ENCODE measurements around the gene MAZ. TPM values are rescaled to one million over a fixed set of nuclear protein-coding genes. Genes with fewer than 3 reads are reported as not detected.

Gene MAZ
- 144 and 189 TPM in 2 replicates for total RNA-seq

DNA sequence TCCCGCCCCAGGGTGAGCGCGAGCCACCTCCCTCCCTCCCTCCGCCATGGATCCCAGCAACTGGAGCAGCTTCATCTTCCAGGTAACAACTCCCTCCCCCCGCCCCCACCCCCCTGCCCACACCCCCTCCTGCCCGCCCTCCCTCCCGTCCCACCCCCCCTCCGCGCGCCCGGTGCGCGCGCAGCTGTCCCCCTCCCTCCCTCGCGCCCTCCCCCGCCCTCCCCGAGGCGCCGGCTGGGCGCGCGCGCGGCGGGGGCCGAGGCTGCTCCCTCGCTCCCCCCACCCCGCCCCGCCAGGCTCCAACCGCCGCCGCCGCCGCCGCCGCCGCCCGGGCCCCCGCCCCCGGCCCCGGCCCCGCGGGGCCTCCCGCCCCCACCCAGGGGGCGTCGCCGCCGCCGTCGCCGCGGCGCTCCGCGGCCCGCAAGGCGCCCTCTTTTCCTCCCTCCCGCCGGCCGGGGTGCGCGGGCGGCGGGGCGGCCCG, at the start of gene MAZ:
Gene MAZ, plus strand, starts transcription at position 431 of the 481 bp plus-strand sequence. CDS start 173 bp downstream, outside the sequence.

DNA sequence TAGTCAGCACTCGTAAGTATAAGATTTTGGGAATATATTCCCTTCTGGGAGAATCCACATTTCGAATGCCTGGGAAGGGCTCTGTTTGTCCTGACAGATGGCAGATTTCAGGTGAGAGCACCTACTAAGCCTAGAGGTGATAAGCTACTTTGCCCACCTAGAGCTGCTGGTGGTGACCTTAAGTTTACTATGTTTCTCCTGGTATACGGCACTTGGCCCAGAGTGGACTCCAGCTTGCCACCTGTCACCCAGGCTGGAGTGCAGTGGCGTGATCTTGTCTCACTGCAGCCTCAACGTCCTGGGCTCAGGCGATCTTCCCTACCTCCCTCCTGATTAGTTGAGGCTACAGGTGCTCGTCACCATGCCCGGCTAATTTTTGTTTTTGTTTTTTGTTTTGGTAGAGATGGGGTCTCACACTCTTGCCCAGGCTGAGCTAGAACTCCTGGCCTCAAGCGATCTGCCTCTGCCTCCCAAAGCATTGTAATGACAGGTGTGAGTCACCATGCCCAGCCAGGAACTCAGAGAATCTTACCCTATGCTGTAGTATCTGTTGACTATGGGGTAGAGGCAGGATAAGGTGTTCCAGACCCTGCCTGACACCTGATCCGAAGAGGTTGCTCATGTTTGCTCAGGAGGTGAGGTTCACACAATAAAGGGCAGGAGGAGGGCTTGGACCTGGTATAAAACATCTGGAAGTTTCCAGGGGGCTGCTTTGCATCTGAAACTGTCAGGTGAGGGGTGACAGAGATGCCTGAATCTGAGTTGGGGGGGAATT, 28.6 kb upstream of the MAZ start, which contains the start of gene ZG16:
Gene ZG16, plus strand, starts transcription at position 681 of the 775 bp plus-strand sequence. CDS start 1,011 bp downstream, outside the sequence.

DNA sequence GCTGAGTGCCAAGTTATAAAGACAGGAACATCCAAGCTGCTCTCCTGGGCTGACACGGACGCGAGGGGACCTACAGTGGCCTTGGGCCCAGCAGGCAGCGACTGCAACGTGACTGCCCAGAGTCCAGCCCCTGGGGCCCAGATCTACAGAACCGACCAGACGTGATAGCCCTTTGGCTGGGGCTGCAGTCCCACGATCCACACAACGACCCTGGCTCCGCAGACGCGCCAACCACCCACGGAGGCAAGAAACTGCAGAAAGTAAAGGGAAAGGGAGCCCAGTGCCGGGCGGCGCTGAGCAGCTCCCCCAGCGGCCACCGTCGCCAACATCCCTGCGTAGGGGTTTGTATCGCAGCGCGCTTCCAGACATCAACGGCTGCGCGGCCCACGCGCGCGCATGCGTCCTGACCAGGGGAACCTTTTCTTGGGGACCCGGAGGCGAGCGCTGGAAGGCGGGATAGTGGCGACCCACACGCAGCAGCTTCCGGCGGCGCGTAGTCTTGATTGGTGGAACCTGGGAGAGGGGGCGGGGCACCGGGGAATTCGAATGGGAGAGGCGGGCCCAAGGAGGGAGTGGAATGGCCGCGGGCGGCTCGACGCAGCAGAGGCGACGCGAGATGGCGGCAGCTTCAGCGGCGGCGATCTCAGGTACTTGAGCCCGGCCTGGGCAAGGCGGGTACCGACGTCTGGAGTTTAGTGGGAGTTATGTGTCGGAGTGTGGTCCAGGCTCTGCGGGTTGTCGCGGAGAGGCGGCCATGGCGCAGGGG, 16.0 kb upstream of the MAZ start, which contains the start of gene KIF22:
Gene KIF22, plus strand, starts transcription at position 569 of the 766 bp plus-strand sequence. Its CDS starts 9 bp downstream, at position 578.

DNA sequence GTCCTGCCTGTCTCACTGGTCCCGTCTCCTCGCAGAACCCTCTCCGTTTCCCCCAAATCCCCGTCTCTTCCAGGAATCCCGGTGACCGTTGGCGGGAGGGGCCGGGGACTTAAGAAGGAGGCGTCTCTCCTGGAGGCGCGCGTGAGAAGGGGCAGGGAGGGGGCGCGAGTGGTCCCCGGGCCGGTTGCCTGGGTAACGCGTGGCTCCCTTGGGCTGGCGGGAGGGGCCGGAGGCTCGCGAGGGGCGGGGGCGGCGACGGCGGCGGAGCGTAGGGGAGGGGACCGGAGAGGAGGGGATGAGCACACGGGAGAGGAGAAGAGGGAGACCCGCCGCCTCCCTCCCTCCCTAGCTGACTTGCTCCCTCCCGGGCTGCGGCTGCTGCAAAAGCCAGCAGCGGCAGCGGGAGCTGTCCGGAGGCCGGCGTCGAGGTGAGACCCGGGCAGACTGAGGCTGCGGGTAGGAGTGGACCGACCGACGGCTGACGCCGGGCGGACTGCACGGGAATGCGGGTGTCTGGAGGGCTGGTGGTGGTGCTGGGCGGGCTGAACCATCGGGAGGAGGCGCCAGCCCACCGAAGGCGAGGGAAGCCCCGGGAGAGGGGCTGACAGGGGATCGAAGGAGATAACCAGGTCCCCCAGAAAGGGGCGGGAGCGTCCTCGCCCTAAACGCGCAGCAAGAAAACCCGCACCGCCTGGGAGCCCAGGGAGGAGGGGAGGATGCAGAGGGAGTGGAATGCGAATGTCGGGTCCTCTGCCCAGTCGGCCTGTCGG, 5.8 kb downstream of the MAZ start, which contains the start of gene PRRT2:
Gene PRRT2, plus strand, starts transcription at position 298 of the 770 bp plus-strand sequence. CDS start 862 bp downstream, outside the sequence.

DNA sequence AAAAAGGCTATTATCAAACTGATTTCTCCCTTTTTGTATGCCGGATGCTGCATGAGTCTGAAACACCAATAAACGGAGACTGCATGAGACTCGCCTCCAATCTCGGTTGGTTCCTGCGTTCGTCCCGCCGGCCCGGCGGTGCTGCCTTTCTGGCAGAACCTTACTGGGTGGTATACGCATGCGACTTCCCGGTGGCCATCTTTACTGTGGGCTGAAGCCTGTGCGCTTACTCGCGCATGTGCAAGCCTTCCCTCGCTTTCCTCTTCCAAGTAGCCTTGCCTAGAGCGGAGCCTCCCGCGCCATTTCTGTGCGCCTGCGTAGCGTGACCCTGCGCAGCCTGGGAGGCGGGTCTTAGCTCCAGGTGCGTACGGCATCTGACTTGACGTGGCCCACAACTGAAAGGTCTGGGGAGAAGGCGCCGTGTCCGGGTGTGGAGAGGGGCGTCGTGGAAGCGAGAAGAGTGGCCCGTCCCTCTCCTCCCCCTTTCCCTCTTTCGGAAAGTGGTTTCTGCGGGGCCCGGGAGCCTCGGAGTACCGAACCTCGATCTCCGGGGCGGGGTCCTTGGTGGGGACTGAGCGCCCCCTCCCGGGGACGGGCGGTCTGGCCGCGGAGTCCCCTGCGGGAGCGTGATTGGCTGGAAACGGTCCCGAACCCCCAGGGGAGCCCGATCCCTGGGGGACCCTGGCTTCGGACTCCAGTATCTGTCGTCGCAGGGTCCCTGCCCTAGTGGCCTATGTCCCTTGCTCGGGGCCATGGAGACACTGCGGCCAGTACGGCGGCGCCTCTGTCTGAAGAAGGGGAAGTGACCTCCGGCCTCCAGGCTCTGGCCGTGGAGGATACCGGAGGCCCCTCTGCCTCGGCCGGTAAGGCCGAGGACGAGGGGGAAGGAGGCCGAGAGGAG, 9.7 kb downstream of the MAZ start, which contains the start of gene PAGR1:
Gene PAGR1, plus strand, starts transcription at position 360 of the 901 bp plus-strand sequence. Its CDS starts 374 bp downstream, at position 734.

DNA sequence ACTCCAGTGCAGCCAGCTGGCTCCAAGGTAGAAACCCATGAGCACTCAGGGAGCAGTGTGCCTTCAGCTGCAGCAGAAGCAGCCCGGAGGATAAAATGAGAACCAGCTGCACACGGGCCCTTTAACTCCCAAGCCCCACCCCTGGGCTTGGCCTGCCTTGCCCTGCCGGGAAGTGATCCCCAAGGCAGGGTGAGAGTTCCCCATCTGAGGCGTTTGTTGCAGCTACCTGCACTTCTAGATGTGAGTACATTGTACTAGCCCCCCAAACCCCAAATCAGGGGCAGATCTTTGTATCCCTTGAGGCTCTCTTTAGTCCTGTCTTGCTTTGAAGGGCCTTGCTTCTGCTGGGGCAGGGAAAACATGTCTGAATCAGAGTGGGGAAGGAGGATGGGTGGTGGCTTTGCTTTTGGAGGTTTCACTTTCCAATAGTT, 14.0 kb downstream of the MAZ start, which contains the start of gene MVP:
Gene MVP, plus strand, starts transcription at position 192 of the 431 bp plus-strand sequence. CDS start 10,088 bp downstream, outside the sequence.

Other genes with a start within 250 kb of the MAZ start
- not detected in 2 replicates for gene SPN, start 143.3 kb upstream of the MAZ start, total RNA-seq
- gene QPRT, start 127.3 kb upstream of the MAZ start, total RNA-seq, result 109 and 175 TPM in 2 replicates
- not detected in 2 replicates for gene C16orf54, start 60.5 kb upstream of the MAZ start, total RNA-seq
- gene ZG16, start 28.3 kb upstream of the MAZ start, total RNA-seq, result not detected in 2 replicates
- 36.6 and 60.4 TPM in 2 replicates for gene KIF22, start 15.8 kb upstream of the MAZ start, total RNA-seq
- 2.5 and 26.6 TPM in 2 replicates for gene PRRT2, start 5.7 kb downstream of the MAZ start, total RNA-seq
- gene PAGR1, start 9.6 kb downstream of the MAZ start, total RNA-seq, result 38.3 and 49.5 TPM in 2 replicates
- gene MVP, start 13.9 kb downstream of the MAZ start, total RNA-seq, result 290 and 371 TPM in 2 replicates
- 89.0 and 173 TPM in 2 replicates for gene CDIPT, start 56.7 kb downstream of the MAZ start, total RNA-seq
- 18.2 and 39.8 TPM in 2 replicates for gene SEZ6L2, start 93.0 kb downstream of the MAZ start, total RNA-seq
- gene ASPHD1, start 94.0 kb downstream of the MAZ start, total RNA-seq, result 6.5 and 9.8 TPM in 2 replicates
- 8.3 and 16.5 TPM in 2 replicates for gene KCTD13, start 119.7 kb downstream of the MAZ start, total RNA-seq
- gene TMEM219, start 155.6 kb downstream of the MAZ start, total RNA-seq, result 169 and 182 TPM in 2 replicates
- gene TAOK2, start 167.3 kb downstream of the MAZ start, total RNA-seq, result 29.0 and 56.0 TPM in 2 replicates
- gene HIRIP3, start 189.1 kb downstream of the MAZ start, total RNA-seq, result 14.2 and 24.0 TPM in 2 replicates
- gene INO80E, start 189.7 kb downstream of the MAZ start, total RNA-seq, result 52.6 and 194 TPM in 2 replicates
- gene DOC2A, start 204.5 kb downstream of the MAZ start, total RNA-seq, result 0.52 and 2.7 TPM in 2 replicates
- gene C16orf92, start 216.7 kb downstream of the MAZ start, total RNA-seq, result not detected in 2 replicates
- gene TLCD3B, start 224.7 kb downstream of the MAZ start, total RNA-seq, result 0.16 TPM in 1 of 2 replicates, not detected in the other